GM12878 (cell line): ENCODE results near the gene SLC9A8. TPM values are rescaled to one million over a fixed set of nuclear protein-coding genes. Genes with fewer than 3 reads are reported as not detected.

Source experiments
- ATAC-seq: fragments of 200-7000 bp; cut with Tn5 transposase; 3 replicates; pipeline ENCODE4 v1.9.1; 2020; ENCODE audit warnings: mild to moderate bottlenecking, moderate library complexity
- BruUV-seq: library from RNA; stranded (reverse); fragments of 400-500 nt; replicated peaks from 2 replicates; lab custom pipeline; 2021; lab: Mats Ljungman, UMichigan
- CTCF ChIA-PET: fragments of 300-600 bp; sonication (Branson Sonifier 250); formaldehyde crosslinking; extraction: SDS; loops from one replicate; lab custom pipeline; 2021; ENCODE audit warnings: inconsistent platforms; lab: Yijun Ruan, JAX
- POLR2A ChIA-PET: fragments of 350-600 bp; formaldehyde crosslinking; extraction: SDS; loops from one replicate; lab custom pipeline; 2021; ENCODE audit warnings: inconsistent platforms; lab: Charles Lee
- RAD21 ChIA-PET: fragments of 300-600 bp; sonication (Branson Sonifier 250); formaldehyde crosslinking; loops from one replicate; lab custom pipeline; 2023; ENCODE audit warnings: antibody characterized with exemption; ENCODE audit not compliant: unreplicated experiment; lab: Charles Lee
- SMC1A ChIA-PET: fragments of 300-600 bp; sonication (Branson Sonifier 250); formaldehyde crosslinking; loops from one replicate; lab custom pipeline; 2023; ENCODE audit not compliant: unreplicated experiment, uncharacterized antibody; lab: Charles Lee
- DNase-seq: peaks from one replicate; pipeline ENCODE4 v3.0.0-alpha.2; 2011; ENCODE audit warnings: low read depth, low spot score
- FAIRE-seq: peaks from 3 replicates; lab custom pipeline; 2011; peaks lifted over from hg19 to GRCh38; lab: Jason Lieb, UNC
- H2AFZ ChIP-seq: 2 replicates; pipeline ENCODE4 v1.6.0; 2011; ENCODE audit warnings: low read depth, low read length, control low read depth; ENCODE audit not compliant: control insufficient read depth
- H3K27ac ChIP-seq: 2 replicates; pipeline ENCODE4 v1.5.1; 2011; ENCODE audit warnings: control low read depth; ENCODE audit not compliant: control insufficient read depth, insufficient read depth
- H3K27me3 ChIP-seq, 2 experiments: replicated peaks in 1 of 2; 2 replicates each; pipeline versions ENCODE4 v1.6.0 to v1.6.1; 2011; ENCODE audit warnings: low read length in 1 of 2; ENCODE audit not compliant: control insufficient read depth in 2 of 2, insufficient read depth in 2 of 2
- H3K36me3 ChIP-seq, 2 experiments: 2 replicates each; pipeline ENCODE4 v1.5.1; 2011; ENCODE audit warnings: low read length in 1 of 2; ENCODE audit not compliant: control insufficient read depth in 2 of 2, insufficient read depth in 2 of 2
- H3K4me1 ChIP-seq: 2 replicates; pipeline ENCODE4 v1.6.1; 2011; ENCODE audit warnings: mild to moderate bottlenecking, low read length, moderate library complexity, mixed read lengths; ENCODE audit not compliant: control insufficient read depth, insufficient read depth
- H3K4me2 ChIP-seq: 2 replicates; pipeline ENCODE4 v1.6.0; 2011; ENCODE audit warnings: control low read depth; ENCODE audit not compliant: control insufficient read depth, insufficient read depth
- H3K4me3 ChIP-seq: fragments of 200-600 bp; sonication (generic); 2 replicates; pipeline ENCODE4 v1.5.1; 2016
- H3K79me2 ChIP-seq: 2 replicates; pipeline ENCODE4 v1.6.0; 2011; ENCODE audit warnings: low read length; ENCODE audit not compliant: control insufficient read depth, insufficient read depth
- H3K9ac ChIP-seq: 2 replicates; pipeline ENCODE4 v1.8.0; 2011; ENCODE audit warnings: low read length, control low read depth, mixed read lengths; ENCODE audit not compliant: control insufficient read depth, insufficient read depth
- H3K9me3 ChIP-seq: replicated peaks from 3 replicates; pipeline ENCODE4 v1.5.1; 2011; ENCODE audit warnings: mild to moderate bottlenecking, low read length; ENCODE audit not compliant: control insufficient read depth, insufficient read depth
- H4K20me1 ChIP-seq: 2 replicates; pipeline ENCODE4 v1.6.0; 2011; ENCODE audit not compliant: control insufficient read depth, insufficient read depth
- ATF3 ChIP-seq: IDR thresholded peaks from 2 replicates; pipeline ENCODE4 v1.6.1; 2011; ENCODE audit warnings: low read depth, mild to moderate bottlenecking, low read length, moderate library complexity, borderline replicate concordance; ENCODE audit errors: extremely low read depth
- CEBPZ ChIP-seq: fragments of 150-350 bp; IDR thresholded peaks from 2 replicates; pipeline ENCODE4 v1.6.1; 2016; ENCODE audit warnings: low read depth, low read length
- NR2F1 ChIP-seq: fragments of 450-650 bp; conservative IDR thresholded peaks from 2 replicates; pipeline ENCODE4 v1.6.1; 2017; ENCODE audit warnings: mild to moderate bottlenecking
- SREBF1 ChIP-seq: IDR thresholded peaks from 2 replicates; pipeline ENCODE4 v1.6.1; 2012; ENCODE audit warnings: mild to moderate bottlenecking, low read length
- WGBS: methylation state at CpG from one replicate; pipeline ENCODE4 v1.1.6; 2016; ENCODE audit warnings: low lambda C conversion rate; ENCODE audit not compliant: insufficient replicate concordance, insufficient coverage; ENCODE audit errors: missing lambda C conversion rate; 5-methylcytosine and 5-hydroxymethylcytosine counted together
- in situ Hi-C: fragments of 300-500 bp; cut with MboI; formaldehyde crosslinking; loops from 9 replicates; pipeline ENCODE4 v1.14.3; 2018; ENCODE audit warnings: mixed read lengths
- intact Hi-C: fragments of 100-400 bp; cut with micrococcal nuclease; formaldehyde crosslinking; loops from one replicate; pipeline ENCODE4 v1.14.2; 2022; ENCODE audit not compliant: unreplicated experiment
- polyA plus RNA-seq, 11 experiments: library from polyadenylated mRNA; depleted of rRNA in 4 of 11; unstranded in 6 of 11; stranded (reverse) in 5 of 11; fragments of >200 nt; fragmentation: Nextera tagmentation in 4 of 11; fragmentation: Illumina TruSeq in 1 of 11; extraction: Ambion mirVana in 4 of 11; extraction: Trizol in 1 of 11; gene quantifications; 1 replicate in 1 of 11; 2 replicates in 10 of 11; pipeline versions ENCODE4 v1.2.1 to v1.2.3, GENCODE V29; 2011 to 2016; ENCODE audit warnings: inconsistent platforms in 2 of 11, missing spikeins in 2 of 11, low read depth in 1 of 11
- total RNA-seq, 4 experiments: library from RNA; depleted of rRNA in 3 of 4; stranded (reverse); fragments of >200 nt in 3 of 4; fragmentation: Illumina TruSeq in 1 of 4; extraction: Trizol in 1 of 4; gene quantifications; 2 replicates each; pipeline versions ENCODE4 v1.2.1 to v1.2.3, GENCODE V29; 2013 to 2021

The SLC9A8 gene
- total and polyA plus RNA-seq, 10 of the 15 experiments (the other 5 are each of a cell fraction or from before 2014, with no cell fraction given) = 0.40 to 15.5 (median 6.5) TPM

- no peak for TF ChIP-seq SREBF1
- no peak for TF ChIP-seq CEBPZ
These were observed 12.9 kb upstream of the SLC9A8 start (continued) for GRCh38 chr20:49799698-49800097.

- no peaks in the 10 kb centered on the region for H3K9me3 ChIP-seq
- no peaks in the 10 kb centered on the region for H3K36me3 ChIP-seq
- BruUV-seq = no TSS peak
- 100% methylated on average over 1 of the region's 1 CpG for WGBS
- ChIA-PET RAD21 (interaction anchor here (2.2 to 3.4 kb wide), 3 partner anchors 42 to 135 kb away, joined by 15 to 25 read pairs (median 20); no protein-coding TSS in a partner anchor), CTCF (interaction anchor here (1.7 to 2.6 kb wide), 3 partner anchors 18 to 92 kb away, joined by 7 to 15 read pairs (median 11); no protein-coding TSS in a partner anchor), POLR2A (interaction anchor here (0.6 to 2.3 kb wide), 3 partner anchors 10 to 141 kb away, joined by 3 to 18 read pairs (median 5); partner anchors contain the start of gene SLC9A8), SMC1A (interaction anchor here (1.8 to 3.2 kb wide), 4 partner anchors 62 to 183 kb away, joined by 4 to 18 read pairs (median 8); no protein-coding TSS in a partner anchor)
- TF ChIP-seq ATF3 (no peak), NR2F1 (no peak)
- H3K27ac ChIP-seq = no peak overlapping the region
- in situ Hi-C loops = no loop called here
- DNase-seq (no peak), FAIRE-seq (no peak), ATAC-seq (no peak)
- no peak overlapping the region for H3K4me2 ChIP-seq
- no peaks in the 10 kb centered on the region for H4K20me1 ChIP-seq
- H3K27me3 ChIP-seq = no peaks in the 10 kb centered on the region
- intact Hi-C loops = loop anchor here (5.0 kb wide), 2 partner anchors 91 to 181 kb away; partner anchors contain the start of gene B4GALT5
- no peak overlapping the region for H3K9ac ChIP-seq
- H3K4me3 ChIP-seq = no peak overlapping the region
- H3K4me1 ChIP-seq = peaks cover 43% of the 10 kb centered on the region
- no peak overlapping the region for H2AFZ ChIP-seq
- no peaks in the 10 kb centered on the region for H3K79me2 ChIP-seq
These were observed 9.2 kb upstream of the SLC9A8 start for GRCh38 chr20:49803418-49803817.
